NB4 (cell line): ENCODE results near the gene AOC2.

Experiments
- DNase-seq: peaks from one replicate; pipeline ENCODE4 v3.0.0; 2010; ENCODE audit warnings: low read depth
- H3K4me3 ChIP-seq: one replicate; pipeline ENCODE4 v1.5.1; 2011; ENCODE audit warnings: mild to moderate bottlenecking, low read depth, low read length, moderate library complexity
- CTCF ChIP-seq: IDR thresholded peaks from one replicate; pipeline ENCODE4 v1.5.1; 2012; ENCODE audit warnings: low read depth, low read length
- MAX ChIP-seq: IDR thresholded peaks from 2 replicates; pipeline ENCODE4 v1.6.1; 2011; ENCODE audit warnings: low read depth, low read length
- MYC ChIP-seq: IDR thresholded peaks from 2 replicates; pipeline ENCODE4 v1.6.1; 2011; ENCODE audit warnings: low read depth, low read length
- POLR2A ChIP-seq: IDR thresholded peaks from 2 replicates; pipeline ENCODE4 v1.6.1; 2011; ENCODE audit warnings: mild to moderate bottlenecking; ENCODE audit not compliant: insufficient read length; ENCODE audit errors: extremely low read depth

The AOC2 gene

DNA sequence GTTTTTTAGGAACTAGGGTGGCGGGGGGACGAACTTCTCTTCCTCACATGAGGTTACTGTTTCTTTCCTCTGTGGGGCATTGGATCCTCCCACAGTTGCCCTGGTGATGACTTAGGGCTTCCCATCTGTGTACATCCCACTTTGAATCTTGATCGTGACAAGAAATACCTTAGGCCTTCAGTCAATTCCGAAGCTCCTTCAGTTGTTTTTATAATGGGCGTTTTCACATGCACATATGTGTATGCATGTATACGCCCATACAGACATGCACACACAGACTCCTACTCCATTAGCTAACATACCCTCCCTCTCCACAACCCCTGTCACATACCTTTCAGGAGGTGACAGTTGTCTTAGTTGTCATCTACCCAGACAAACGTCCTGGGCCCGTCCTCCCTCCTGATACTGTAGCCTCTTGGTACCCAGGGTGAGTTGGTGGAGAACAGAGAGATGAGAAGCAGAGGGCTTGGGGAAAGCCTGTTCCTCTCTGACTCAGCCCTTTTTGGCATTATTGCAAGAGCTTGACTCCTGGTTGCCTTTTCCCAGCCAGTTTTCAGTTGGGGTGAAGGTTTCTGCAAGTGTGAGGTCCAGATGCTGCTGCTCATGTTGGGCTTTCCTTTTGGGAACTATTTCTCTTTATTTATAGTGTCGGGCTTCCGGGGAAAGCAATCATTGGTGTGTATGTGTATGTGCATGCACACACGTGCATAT lies 2.2 kb upstream of the AOC2 start:
- no peak for DNase-seq
- no peak overlapping the region for H3K4me3 ChIP-seq
- TF ChIP-seq MYC (no peak), MAX (no peak), POLR2A (no peak), CTCF (no peak)

- no peak overlapping the region for H3K4me3 ChIP-seq
- no peak for TF ChIP-seq MYC
- peak; percentile 91 for TF ChIP-seq CTCF
- peak; percentile 59 for DNase-seq
These were observed 934 bp upstream of the AOC2 start for GRCh38 chr17:42843358-42843934.

- TF ChIP-seq MAX: no peak
- no peak for TF ChIP-seq MYC
- no peak for TF ChIP-seq CTCF
- DNase-seq: no peak
- no peak overlapping the region for H3K4me3 ChIP-seq
These were observed 578 bp downstream of the AOC2 start for GRCh38 chr17:42844761-42845555.

- TF ChIP-seq POLR2A: no peak
- TF ChIP-seq MAX: no peak
- TF ChIP-seq MYC: no peak
- no peak for TF ChIP-seq CTCF
- no peak for DNase-seq
- H3K4me3 ChIP-seq: no peak overlapping the region
These were observed 1.2 kb downstream of the AOC2 start for GRCh38 chr17:42845556-42845917.

- H3K4me3 ChIP-seq: no peak overlapping the region
- DNase-seq: peak; percentile 38
- TF ChIP-seq MAX (no peak), POLR2A (no peak), MYC (no peak), CTCF (no peak)
These were observed 1.7 kb downstream of the AOC2 start for GRCh38 chr17:42845918-42846593.
